Measurements from ENCODE around the gene MIDN. TPM values are rescaled to one million over a fixed set of nuclear protein-coding genes. Genes with fewer than 3 reads are reported as not detected.
A peak's percentile ranks its signal among the peaks of the same experiment; 100 is the strongest.

Gene MIDN
- total RNA-seq, 1 experiment from 2014 or later: 118 TPM

- BruUV-seq (replicated peaks): no TSS peak
- ATAC-seq: peak; percentile 58
These were observed 17.9 kb downstream of the MIDN start for GRCh38 chr19:1266129-1266915.

DNA sequence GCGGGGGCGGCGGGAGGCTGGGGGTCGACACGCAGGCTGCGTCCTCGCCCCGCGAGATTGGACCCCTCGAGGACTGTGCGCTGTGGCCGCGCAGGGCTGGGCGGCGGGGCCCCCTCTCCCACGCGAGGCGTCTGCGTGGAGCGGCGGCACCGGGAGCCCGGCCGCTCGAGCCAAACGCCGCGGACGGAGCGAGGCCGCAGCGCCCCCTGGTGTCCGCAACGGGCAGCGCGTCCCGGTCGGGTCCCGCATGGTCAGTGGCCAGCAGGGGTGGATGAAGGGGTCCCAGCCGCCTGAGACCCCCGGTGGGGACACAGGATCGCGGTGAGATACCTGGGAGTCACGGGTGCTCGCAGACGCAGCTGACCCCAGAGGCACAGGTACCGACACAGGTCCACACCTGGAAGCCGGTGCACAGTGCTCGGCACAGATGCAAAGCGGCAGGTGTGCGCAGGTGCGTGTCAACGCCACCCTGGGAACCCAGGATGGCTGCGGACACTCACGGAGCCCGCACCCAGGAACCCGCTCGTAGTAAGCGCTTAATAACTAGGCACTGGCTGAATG is 18.6 kb downstream of the MIDN start:
- ChIA-PET POLR2A (interaction anchor here (0.5 to 0.6 kb wide), 2 partner anchors 15 to 115 kb away, joined by 9 to 11 read pairs; no protein-coding TSS in a partner anchor), CTCF (interaction anchor here (0.6 to 2.0 kb wide), 8 partner anchors 8 to 348 kb away, joined by 3 to 46 read pairs (median 7); no protein-coding TSS in a partner anchor)
- Histone ChIP-seq H3K4me1 (ENCODE audit: control insufficient read depth, insufficient read depth, low read length) (peaks cover 43% of the 10 kb centered on the region), H3K4me3 (ENCODE audit: low read depth in 2 of 2, low read length in 2 of 2) (peak overlapping the region; percentile 45 to 57), H3K27me3 (ENCODE audit: control insufficient read depth, insufficient read depth, low read length) (no peaks in the 10 kb centered on the region), H3K9me3 (ENCODE audit: control insufficient read depth, insufficient read depth, low read depth, low read length) (no peaks in the 10 kb centered on the region), H3K36me3 (ENCODE audit: control insufficient read depth, insufficient read depth, low read length) (no peaks in the 10 kb centered on the region; the same call in 1 of the 2 replicates), H3K27ac (ENCODE audit: low read length) (peak overlapping the region; percentile 57)
- ATAC-seq: peak; percentile 18; the same call in 1 of the 2 replicates
- intact Hi-C loops (cut with micrococcal nuclease; ENCODE audit: unreplicated experiment): no loop called here
- in situ Hi-C loops (cut with HindIII; ENCODE audit: low pct_unique_long_range_greater_than_20kb, low sequenced_read_pairs): no loop called here
- no TSS peak for BruUV-seq (replicated peaks)
- DNase-seq (ENCODE audit: low read depth, low spot score): no peak
- TF ChIP-seq POLR2AphosphoS5 (IDR thresholded peaks at IDR 0.05; ENCODE audit: low read depth, low read length) (no peak; the same call in 1 of the 2 replicates), TCF7L2 (IDR thresholded peaks at IDR 0.05; ENCODE audit: low read depth, low read length) (no peak), REST (IDR thresholded peaks at IDR 0.05; ENCODE audit: insufficient read depth in 1 of 2, low read depth in 2 of 2, low read length in 1 of 2) (no peak), SIN3A (IDR thresholded peaks at IDR 0.05; ENCODE audit: borderline replicate concordance, insufficient read depth, low read depth, low read length) (0 out of 2 replicates have a peak, but pooled peaks have one; percentile 59)
- TF ChIP-seq, protein P1, sequence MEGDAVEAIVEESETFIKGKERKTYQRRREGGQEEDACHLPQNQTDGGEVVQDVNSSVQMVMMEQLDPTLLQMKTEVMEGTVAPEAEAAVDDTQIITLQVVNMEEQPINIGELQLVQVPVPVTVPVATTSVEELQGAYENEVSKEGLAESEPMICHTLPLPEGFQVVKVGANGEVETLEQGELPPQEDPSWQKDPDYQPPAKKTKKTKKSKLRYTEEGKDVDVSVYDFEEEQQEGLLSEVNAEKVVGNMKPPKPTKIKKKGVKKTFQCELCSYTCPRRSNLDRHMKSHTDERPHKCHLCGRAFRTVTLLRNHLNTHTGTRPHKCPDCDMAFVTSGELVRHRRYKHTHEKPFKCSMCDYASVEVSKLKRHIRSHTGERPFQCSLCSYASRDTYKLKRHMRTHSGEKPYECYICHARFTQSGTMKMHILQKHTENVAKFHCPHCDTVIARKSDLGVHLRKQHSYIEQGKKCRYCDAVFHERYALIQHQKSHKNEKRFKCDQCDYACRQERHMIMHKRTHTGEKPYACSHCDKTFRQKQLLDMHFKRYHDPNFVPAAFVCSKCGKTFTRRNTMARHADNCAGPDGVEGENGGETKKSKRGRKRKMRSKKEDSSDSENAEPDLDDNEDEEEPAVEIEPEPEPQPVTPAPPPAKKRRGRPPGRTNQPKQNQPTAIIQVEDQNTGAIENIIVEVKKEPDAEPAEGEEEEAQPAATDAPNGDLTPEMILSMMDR (IDR thresholded peaks at IDR 0.05): peak; percentile 91

More at GRCh38 chr19:1266129-1266915, 17.9 kb downstream of the MIDN start:
- peak; percentile 88 for TF ChIP-seq TCF7L2 (IDR thresholded peaks at IDR 0.05; ENCODE audit: low read depth, low read length)
- TF ChIP-seq POLR2AphosphoS5 (IDR thresholded peaks at IDR 0.05; ENCODE audit: low read depth, low read length): no peak
- CTCF ChIA-PET: interaction anchor here (0.6 to 2.0 kb wide), 8 partner anchors 9 to 348 kb away, joined by 3 to 46 read pairs (median 6); no protein-coding TSS in a partner anchor
- Histone ChIP-seq H3K27ac (ENCODE audit: low read length) (peak overlapping the region; percentile 71), H3K36me3 (ENCODE audit: control insufficient read depth, insufficient read depth, low read length) (no peaks in the 10 kb centered on the region; the same call in 1 of the 2 replicates), H3K9me3 (ENCODE audit: control insufficient read depth, insufficient read depth, low read depth, low read length) (no peaks in the 10 kb centered on the region), H3K4me3 (ENCODE audit: low read depth in 2 of 2, low read length in 2 of 2) (peak overlapping the region; percentile 45 to 57), H3K4me1 (ENCODE audit: control insufficient read depth, insufficient read depth, low read length) (peaks cover 43% of the 10 kb centered on the region), H3K27me3 (ENCODE audit: control insufficient read depth, insufficient read depth, low read length) (no peaks in the 10 kb centered on the region)
- intact Hi-C loops (cut with micrococcal nuclease; ENCODE audit: unreplicated experiment): no loop called here
- POLR2A ChIA-PET: interaction anchor here (0.5 to 0.6 kb wide), 3 partner anchors 14 to 116 kb away, joined by 9 to 11 read pairs (median 10); no protein-coding TSS in a partner anchor
- in situ Hi-C loops (cut with HindIII; ENCODE audit: low pct_unique_long_range_greater_than_20kb, low sequenced_read_pairs): no loop called here
- no peak for DNase-seq (ENCODE audit: low read depth, low spot score)

Measured in Panc1 (cell line).